ENCODE data around the gene HUS1B.
"Not testable (repeated sequence)": the region's sequence is repeated elsewhere in the genome, so short reads cannot be mapped to it uniquely, and the experiment has no call there.

HUS1B gene

DNA sequence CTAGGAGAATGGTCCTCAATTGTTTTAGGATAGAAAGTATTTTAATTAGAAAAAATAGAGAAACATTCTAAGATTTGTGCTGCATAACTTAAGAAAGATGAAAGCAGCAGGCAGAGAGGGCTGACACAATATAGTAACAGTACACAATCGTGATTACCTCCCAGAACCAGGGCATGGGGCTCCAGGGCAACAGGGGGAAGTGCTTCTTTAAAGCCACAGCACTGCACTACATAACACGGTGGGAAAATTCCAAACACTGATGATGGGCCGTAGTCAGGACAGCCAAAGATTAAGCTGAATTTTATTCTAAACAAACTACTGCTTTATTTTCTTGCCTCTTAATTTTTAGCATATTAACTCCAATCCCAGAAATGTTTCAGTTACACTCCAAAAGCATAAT lies 21.6 kb upstream of the HUS1B start:
- no peak for DNase-seq (ENCODE audit: low spot score)

- no peak for DNase-seq (ENCODE audit: low spot score)
These were observed 21.0 kb upstream of the HUS1B start for GRCh38 chr6:677919-678318.

GRCh38 chr6:674956-675355 lies 18.1 kb upstream of the HUS1B start:
- no peak for DNase-seq (ENCODE audit: low spot score)

DNA sequence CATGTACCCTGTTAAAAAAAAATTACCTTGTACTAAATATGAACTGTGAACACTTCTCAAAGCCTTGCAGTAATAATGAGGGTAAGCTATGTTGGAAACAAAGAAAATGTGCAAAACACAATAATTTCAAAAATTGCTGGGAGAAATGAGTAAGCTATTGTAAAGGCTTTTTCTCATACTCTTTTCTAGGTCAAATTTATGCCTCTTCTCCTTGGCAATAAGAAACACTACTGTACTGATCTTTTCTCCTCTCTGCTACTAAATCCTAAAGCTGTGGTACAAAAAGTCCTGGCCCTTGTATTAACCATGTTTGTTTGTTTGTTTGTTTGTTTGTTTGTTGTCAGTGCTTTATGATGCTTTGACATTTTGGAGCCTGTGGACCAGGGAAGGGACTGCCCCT lies 17.5 kb upstream of the HUS1B start:
- no peak for DNase-seq (ENCODE audit: low spot score)

DNA sequence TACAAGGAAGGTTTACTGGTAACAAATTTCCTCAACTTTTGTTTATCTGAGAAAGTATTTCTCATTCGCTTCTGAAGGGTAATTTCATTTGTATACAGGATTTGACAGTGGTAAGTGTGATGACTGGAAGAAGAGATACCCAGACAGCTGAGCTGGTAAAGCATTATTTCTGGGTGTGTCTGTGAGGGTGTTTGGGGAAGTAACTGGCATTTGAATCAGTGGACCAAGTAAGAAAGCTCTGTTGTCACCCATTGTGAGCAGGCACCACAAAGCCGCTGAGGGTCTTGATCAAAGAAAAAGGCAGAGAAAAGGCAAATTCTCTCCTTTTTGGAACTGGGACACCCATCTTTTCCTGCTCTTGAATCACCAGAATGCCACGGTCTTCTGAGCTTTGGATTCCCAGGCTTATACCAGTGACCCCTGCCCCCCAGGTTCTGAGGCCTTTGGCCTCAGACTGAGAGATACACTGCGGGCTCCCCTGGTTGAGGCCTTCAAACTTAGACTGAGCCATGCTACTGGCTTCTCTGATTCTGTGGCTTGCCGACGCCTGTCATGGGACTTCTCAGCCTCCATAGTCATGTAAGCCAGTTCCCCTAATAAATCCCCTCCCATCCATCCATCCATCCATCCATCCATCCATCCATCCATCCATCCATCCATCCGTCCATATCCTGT lies 10.5 kb upstream of the HUS1B start:
- DNase-seq (ENCODE audit: low spot score): no peak

- no peak for DNase-seq (ENCODE audit: low spot score)
These were observed 8.7 kb upstream of the HUS1B start for GRCh38 chr6:665403-666267.

- not testable (repeated sequence) for DNase-seq (ENCODE audit: low spot score)
These were observed 6.9 kb upstream of the HUS1B start for GRCh38 chr6:663788-664187.

DNA sequence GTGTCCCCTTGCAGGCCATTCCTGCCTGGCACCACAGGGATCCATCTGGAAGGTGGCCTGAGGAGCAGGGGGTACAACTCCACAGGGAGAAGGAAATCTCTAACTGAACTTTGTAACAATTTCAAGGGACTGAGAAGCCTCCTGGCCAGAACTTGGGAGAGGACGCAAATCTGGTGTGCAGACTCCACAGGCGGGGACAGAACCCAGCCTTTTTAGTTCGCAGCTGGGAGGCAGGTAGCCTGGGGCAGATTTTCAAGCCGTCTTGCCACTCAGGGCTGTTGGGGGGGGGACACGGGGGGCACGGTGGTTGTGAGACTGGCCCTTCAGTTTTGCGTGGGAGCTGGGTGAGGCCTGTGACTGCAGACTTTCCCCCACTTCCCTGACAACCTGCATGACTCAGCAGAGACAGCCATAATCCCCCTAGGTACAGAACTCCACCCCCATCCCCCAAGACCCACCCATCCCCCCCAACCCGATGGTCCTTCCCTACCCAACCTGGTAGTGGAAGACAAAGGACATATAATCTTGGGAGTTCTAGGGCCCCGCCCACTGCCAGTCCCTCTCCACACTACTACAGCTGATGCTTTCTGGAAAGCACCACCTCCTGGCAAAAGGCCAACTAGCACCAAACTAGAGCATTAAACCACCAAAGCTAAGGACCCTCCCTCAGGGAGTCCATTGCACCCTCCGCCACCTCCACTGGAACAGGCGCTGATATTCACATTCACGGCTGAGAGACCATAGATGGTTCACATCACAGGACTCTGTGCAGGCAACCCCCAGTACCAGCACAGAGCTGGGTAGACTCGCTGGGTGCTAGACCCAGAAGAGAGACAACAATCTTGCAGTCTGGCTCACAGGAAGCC lies 3.0 kb upstream of the HUS1B start:
- no peak for DNase-seq (ENCODE audit: low spot score)

DNA sequence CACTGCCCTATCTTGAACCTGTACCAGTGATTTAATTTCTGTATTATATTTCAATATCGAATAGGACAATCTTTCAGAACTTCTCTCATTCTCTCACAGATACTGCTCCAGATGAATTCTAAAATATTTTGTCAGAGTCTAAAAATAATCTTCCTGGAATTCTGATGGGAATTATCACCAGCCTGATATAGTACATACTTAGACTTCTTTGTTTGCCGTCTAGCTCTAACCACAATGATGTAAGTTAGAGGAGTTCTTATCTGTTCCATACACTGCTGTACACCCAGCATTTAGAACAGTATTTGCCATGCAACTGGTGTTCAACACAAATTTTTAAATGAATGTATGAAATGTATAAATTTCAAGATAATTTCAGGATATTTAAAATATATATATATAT lies 1.3 kb upstream of the HUS1B start:
- peak; percentile 74 for DNase-seq (ENCODE audit: low spot score)

- DNase-seq (ENCODE audit: low spot score): no peak
These were observed 843 bp upstream of the HUS1B start for GRCh38 chr6:657743-658142.

DNA sequence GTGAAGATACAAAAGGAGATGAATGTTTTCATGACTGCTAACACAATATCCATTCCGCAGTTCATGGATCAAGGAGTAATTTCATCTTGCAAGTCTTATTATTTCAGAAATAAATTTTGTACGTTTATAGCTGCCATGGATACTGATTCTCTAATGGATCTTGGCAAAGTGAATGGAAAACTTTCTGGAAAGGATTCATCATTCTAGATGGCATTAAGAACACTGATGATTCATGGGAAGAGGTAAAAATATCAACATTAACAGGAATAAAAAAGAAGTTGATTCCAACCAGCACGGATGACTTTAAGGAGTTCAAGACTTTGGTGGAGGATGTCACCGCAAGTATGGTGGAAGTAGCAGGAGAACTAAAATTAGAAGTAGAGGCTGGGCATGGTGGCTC lies 2.8 kb downstream of the HUS1B start:
- no peak for DNase-seq (ENCODE audit: low spot score)

DNA sequence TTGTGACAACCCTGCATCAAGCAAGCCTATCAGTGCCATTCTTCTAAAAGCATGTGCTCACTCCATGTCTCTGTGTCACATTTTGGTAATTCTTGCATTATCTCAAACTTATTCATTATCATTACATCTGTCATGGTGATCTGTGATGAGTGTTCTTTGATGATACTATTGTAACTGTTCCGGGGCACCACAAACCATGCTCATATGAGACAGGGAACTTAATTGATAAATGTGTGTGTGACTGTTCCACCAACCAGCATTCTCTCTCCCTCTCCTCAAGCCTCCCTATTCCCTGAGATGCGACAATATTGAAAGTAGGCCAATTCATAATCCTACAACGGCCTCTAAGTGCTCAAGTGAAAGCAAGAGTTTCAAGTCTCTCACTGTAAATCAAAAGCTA lies 4.0 kb downstream of the HUS1B start:
- DNase-seq (ENCODE audit: low spot score): no peak

- DNase-seq (ENCODE audit: low spot score): no peak
These were observed 6.8 kb downstream of the HUS1B start for GRCh38 chr6:650098-650497.

GRCh38 chr6:642805-643204 lies 14.1 kb downstream of the HUS1B start:
- no peak for DNase-seq (ENCODE audit: low spot score)

- no peak for DNase-seq (ENCODE audit: low spot score)
These were observed 15.5 kb downstream of the HUS1B start for GRCh38 chr6:641225-641985.

DNA sequence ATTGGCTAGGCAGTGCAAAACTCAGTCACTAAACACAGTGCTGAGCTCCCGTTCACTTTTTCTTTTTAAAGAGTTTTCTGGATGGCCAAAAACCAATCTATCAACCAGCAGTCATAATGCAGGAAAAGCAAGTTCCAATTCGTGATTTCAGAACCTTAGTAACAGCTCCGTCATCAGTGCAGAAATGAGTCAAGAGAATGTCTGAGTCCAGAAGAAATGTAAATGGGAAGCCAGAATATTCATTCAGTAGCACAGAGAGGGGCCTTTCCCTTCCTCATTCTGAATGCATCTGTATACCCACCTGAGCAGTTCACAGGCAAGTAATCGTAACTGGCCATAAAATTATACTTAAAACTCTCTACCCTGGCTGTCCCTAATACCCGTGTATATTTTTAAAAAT lies 20.4 kb downstream of the HUS1B start:
- no peak for DNase-seq (ENCODE audit: low spot score)

- no peak for DNase-seq (ENCODE audit: low spot score)
These were observed 21.7 kb downstream of the HUS1B start for GRCh38 chr6:635233-635632.

DNA sequence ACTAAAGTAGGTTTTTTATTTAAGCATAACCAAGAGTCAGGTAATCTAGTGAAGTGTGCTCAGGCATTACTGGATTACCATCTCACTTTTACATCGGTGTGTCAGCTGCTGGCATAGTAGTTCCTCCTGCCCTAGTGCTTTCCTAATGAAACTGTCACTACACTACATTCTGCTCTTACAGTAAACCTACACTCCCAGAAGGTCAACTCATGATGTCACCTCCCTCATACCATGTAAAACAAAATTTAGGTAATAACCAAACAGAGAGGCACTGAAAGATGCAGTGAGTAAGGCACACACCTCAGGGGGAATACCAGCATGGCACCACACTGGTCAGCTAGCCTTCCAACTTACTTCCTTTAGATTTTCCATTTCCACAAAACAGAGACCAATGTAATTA lies 23.3 kb downstream of the HUS1B start:
- DNase-seq (ENCODE audit: low spot score): no peak

DNA sequence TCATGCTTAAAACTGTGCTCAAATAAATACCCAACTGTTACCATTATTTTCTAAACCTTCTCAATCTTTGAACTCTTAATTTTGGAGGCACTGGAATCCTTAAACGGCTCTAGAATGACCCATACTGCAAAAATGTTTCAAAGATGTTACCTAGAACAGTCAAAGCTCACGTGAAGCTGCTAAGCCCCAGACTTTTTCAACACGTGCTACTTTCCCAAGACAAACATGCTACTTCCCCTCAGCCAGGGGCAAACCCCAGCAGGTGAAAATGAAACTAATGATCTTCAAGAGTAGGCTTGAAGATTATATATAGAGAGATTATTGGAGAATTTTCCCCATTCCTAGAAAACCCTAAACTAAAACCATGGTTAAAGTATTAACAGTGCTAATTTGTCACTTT lies 28.1 kb downstream of the HUS1B start:
- DNase-seq (ENCODE audit: low spot score): no peak

- no peak for DNase-seq (ENCODE audit: low spot score)
These were observed 30.7 kb downstream of the HUS1B start for GRCh38 chr6:626236-626635.

GRCh38 chr6:624979-625378 lies 31.9 kb downstream of the HUS1B start:
- peak; percentile 9 for DNase-seq (ENCODE audit: low spot score)

- DNase-seq (ENCODE audit: low spot score): no peak
These were observed 34.4 kb downstream of the HUS1B start for GRCh38 chr6:622462-622861.
